ENCODE results near the gene NLRP11.

DNA sequence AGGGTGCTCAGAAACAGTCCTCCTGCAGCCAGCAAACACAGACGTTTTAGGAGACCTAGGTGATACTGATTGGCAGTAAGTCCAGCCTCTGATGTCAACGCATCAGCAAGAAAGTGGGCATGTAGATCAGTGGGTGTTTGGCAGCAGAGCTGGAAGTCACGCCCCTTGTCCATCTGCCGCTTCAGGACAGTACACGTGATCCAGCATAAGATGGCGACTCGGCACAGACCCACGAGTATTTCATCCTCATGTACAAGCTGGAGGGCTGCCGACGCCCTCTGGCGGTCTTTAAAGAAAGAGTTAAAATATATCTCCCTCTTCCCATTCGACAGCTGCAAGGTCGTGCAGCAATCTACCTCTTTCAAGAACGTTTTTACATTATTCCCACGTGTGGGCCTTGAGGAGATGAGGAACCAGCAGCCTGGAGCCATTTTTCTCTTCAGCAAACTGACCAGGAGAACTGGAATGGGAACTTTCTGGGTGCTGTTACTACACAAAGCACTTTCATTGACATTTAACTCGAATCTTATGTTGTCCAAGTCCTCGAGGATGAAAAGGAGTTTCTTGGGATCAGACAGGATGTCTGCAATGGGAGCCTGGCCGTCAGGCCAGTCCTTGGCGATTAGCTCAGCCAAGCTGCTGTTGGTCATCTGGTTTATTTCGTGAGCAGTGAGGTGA lies 22.3 kb downstream of the NLRP11 start:
- TF ChIP-seq POLR2A (IDR thresholded peaks at IDR 0.05) = no peak
- TF ChIP-seq, protein P1, sequence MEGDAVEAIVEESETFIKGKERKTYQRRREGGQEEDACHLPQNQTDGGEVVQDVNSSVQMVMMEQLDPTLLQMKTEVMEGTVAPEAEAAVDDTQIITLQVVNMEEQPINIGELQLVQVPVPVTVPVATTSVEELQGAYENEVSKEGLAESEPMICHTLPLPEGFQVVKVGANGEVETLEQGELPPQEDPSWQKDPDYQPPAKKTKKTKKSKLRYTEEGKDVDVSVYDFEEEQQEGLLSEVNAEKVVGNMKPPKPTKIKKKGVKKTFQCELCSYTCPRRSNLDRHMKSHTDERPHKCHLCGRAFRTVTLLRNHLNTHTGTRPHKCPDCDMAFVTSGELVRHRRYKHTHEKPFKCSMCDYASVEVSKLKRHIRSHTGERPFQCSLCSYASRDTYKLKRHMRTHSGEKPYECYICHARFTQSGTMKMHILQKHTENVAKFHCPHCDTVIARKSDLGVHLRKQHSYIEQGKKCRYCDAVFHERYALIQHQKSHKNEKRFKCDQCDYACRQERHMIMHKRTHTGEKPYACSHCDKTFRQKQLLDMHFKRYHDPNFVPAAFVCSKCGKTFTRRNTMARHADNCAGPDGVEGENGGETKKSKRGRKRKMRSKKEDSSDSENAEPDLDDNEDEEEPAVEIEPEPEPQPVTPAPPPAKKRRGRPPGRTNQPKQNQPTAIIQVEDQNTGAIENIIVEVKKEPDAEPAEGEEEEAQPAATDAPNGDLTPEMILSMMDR (IDR thresholded peaks at IDR 0.05) = no peak

Data from ovary (tissue), 3 donors.